ENCODE measurements around the gene SHANK1. TPM values are rescaled to one million over a fixed set of nuclear protein-coding genes. Genes with fewer than 3 reads are reported as not detected.
A peak's percentile ranks its signal among the peaks of the same experiment; 100 is the strongest.

Gene SHANK1
- total RNA-seq, 1 donor from 2014 or later = 0.25 TPM

DNA sequence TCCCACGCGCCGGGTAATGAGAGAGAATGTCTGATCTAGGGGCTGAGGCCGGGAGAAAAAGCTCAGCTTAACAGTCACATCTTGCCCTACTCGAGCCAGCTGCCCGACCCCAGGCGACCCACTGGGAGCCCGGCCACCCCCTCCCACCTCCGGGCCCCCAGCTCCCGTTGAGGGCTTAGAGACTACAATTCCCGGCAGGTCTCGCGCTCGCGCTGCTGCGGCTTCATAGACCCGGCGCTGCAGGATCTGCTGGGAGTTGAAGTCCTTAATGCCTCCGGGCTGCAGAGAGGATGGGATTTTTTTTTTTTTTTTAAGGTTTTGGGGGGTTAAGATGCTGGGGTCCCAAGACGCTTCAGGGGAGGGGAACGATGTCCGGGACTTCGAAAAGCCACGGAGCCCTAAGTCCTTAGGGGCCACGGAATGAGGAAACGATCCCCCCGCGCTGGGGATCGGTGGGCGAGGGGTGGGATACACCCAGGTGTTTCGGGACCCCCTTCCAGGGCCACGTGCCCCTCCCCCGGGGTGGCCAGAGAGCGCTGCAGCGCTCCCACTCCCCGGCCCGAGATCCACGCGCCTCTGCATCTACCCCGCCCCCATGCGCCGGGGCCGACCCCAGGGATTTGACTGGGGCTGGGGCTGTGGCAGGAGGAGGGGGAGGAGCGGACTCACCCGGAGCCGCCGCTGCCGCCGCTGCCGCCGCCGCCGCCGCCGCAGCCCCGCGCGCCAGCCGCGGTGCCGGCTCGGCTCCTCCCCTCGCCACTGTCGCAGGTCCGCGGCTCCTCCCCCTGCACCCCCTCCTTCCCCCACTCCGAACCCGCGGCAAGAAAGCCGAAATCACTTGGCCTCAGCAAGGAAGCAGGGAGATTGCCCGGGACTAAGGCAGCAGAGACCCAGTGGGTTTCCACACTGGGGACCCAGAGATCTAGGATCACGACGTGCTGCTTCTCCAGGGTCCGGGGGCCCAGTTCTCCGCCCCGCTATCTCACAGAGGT, 80.2 kb downstream of the SHANK1 start, which contains the start of gene SYT3:
Gene SYT3, minus strand, starts transcription at position 761 of the 992 bp plus-strand sequence. CDS start 2,470 bp downstream, outside the sequence.
- H3K9me3 ChIP-seq (replicated peaks) = peaks cover 13% of the 10 kb centered on the region
- H3K27ac ChIP-seq (replicated peaks) = no peak within 1 kb of the TSS
- intact Hi-C loops (cut with micrococcal nuclease) = no loop called here
- H3K36me3 ChIP-seq = no peaks in the 10 kb centered on the region
- peak within 1 kb of the TSS; percentile 70 for H3K4me3 ChIP-seq
- H3K4me1 ChIP-seq = peaks cover 9% of the 10 kb centered on the region
- peaks cover 97% of the 10 kb centered on the region for H3K27me3 ChIP-seq (ENCODE audit: low read depth)
- TF ChIP-seq, protein P1, sequence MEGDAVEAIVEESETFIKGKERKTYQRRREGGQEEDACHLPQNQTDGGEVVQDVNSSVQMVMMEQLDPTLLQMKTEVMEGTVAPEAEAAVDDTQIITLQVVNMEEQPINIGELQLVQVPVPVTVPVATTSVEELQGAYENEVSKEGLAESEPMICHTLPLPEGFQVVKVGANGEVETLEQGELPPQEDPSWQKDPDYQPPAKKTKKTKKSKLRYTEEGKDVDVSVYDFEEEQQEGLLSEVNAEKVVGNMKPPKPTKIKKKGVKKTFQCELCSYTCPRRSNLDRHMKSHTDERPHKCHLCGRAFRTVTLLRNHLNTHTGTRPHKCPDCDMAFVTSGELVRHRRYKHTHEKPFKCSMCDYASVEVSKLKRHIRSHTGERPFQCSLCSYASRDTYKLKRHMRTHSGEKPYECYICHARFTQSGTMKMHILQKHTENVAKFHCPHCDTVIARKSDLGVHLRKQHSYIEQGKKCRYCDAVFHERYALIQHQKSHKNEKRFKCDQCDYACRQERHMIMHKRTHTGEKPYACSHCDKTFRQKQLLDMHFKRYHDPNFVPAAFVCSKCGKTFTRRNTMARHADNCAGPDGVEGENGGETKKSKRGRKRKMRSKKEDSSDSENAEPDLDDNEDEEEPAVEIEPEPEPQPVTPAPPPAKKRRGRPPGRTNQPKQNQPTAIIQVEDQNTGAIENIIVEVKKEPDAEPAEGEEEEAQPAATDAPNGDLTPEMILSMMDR (IDR thresholded peaks at IDR 0.05; ENCODE audit: borderline replicate concordance) = no peak
- DNase-seq = peak; percentile 36

DNA sequence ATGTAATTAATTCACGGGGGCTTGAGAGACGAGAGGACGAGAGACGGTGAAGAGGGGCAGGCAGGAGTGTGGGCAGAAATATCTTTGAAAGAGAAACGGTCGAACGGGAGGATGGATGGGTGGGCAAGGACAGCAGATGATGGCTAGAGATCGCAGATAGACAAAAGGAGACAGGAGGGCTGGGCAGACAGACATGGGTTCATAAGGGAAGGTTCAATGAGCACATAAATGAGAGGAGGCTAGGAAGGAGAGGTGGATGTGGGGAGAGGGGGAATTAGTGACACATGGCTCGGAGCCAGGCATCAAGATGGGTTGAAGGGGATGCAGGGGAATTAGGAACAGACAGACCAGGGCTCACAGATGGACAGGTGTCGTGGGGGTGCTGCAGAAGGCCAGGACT, 81.0 kb downstream of the SHANK1 start:
- Histone ChIP-seq H3K4me1 (peaks cover 9% of the 10 kb centered on the region), H3K27me3 (ENCODE audit: low read depth) (peaks cover 89% of the 10 kb centered on the region), H3K4me3 (peak overlapping the region; percentile 70), H3K9me3 (replicated peaks) (peaks cover 21% of the 10 kb centered on the region), H3K36me3 (peaks cover 6% of the 10 kb centered on the region), H3K27ac (replicated peaks) (no peak overlapping the region)
- TF ChIP-seq, protein P1 (IDR thresholded peaks at IDR 0.05; ENCODE audit: borderline replicate concordance) = no peak
- intact Hi-C loops (cut with micrococcal nuclease) = no loop called here
- no peak for DNase-seq

DNA sequence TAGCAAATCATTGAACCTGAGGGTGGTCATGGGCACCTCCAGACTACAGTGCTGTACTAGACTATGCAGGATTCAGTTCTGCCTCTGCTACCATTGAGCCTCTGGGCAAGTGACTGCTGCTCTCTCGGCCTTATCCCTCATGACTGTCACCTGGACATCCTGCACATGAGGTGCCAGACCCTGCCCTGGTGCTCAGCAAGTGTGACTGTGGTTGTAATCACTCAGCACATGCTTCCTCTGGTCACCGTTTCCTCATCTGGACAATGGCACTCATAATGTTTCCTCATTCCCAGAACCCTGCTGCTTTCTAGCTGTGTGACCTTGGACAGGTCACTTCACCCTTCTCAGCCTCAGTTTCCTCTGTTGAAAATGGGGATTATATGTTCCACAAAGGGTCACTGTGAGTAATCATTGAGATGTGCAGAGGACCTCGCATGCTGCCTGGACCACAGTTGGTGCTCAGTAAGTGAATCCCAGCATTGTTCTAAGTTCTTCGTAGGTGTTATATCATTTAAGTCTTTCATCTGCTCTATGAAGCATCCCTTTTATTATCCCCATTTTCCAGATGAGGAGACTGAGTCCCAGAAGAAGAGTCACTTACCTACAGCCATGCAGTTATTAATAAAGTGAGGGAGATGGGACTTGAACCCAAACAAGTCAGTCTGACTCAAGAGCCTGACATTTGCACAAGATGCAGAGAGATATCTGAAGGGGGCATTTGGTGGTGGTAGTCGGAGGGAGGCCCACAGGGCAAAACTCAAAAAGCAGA, 83.1 kb downstream of the SHANK1 start:
- peaks cover 81% of the 10 kb centered on the region for H3K27me3 ChIP-seq (ENCODE audit: low read depth)

DNA sequence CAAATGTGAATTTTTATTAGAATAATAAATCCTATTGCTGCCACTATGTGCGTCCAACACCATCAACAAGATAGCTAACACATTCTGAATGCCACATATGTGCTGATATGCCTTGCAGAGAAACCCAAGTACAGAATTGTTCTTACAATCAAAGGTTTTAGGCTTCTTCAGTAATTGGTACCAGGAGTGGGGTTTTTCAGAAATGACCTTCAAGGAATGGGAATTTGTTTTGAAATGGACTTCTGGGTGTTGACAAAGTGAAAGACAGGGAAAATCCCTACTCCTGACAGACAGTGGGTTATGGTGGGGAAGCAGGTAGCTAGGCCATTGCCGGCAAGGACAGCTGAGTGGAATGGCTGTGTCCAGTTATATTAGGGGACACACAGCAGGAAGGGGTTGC, 85.6 kb downstream of the SHANK1 start:
- peaks cover 33% of the 10 kb centered on the region for H3K9me3 ChIP-seq (replicated peaks)
- no peak overlapping the region for H3K4me3 ChIP-seq
- intact Hi-C loops (cut with micrococcal nuclease) = no loop called here
- H3K27me3 ChIP-seq (ENCODE audit: low read depth) = peaks cover 73% of the 10 kb centered on the region
- DNase-seq = no peak
- H3K27ac ChIP-seq (replicated peaks) = no peak overlapping the region
- TF ChIP-seq, protein P1 (IDR thresholded peaks at IDR 0.05; ENCODE audit: borderline replicate concordance) = no peak
- peaks cover 7% of the 10 kb centered on the region for H3K36me3 ChIP-seq
- peaks cover 2% of the 10 kb centered on the region for H3K4me1 ChIP-seq

More for the DNA sequence above, 83.1 kb downstream of the SHANK1 start:
- intact Hi-C loops (cut with micrococcal nuclease) = no loop called here
- TF ChIP-seq, protein P1 (IDR thresholded peaks at IDR 0.05; ENCODE audit: borderline replicate concordance) = no peak
- H3K27ac ChIP-seq (replicated peaks) = no peak overlapping the region
- H3K4me1 ChIP-seq = peaks cover 9% of the 10 kb centered on the region
- H3K4me3 ChIP-seq = no peak overlapping the region
- DNase-seq = no peak
- peaks cover 7% of the 10 kb centered on the region for H3K36me3 ChIP-seq
- peaks cover 33% of the 10 kb centered on the region for H3K9me3 ChIP-seq (replicated peaks)

DNA sequence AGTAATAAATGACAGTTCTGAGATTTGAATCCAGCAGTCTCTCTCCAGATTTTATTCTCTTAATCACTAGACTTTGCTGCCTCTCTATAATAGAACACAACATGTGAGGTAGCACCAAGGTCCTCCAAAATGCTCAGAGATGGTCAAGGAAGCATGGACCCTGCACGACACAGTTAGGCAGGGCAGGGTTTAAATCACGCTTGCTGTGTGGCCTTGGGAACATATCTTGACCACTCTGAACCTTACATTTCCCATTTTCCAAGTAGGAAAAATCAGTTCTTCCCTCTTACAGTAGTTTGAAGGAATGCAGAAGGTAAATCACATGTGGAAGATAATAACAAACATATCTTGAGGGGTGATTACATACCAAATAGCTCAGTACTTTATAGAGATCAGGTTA, 86.2 kb downstream of the SHANK1 start:
- Histone ChIP-seq H3K4me1 (no peaks in the 10 kb centered on the region), H3K4me3 (no peak overlapping the region), H3K9me3 (replicated peaks) (peaks cover 33% of the 10 kb centered on the region), H3K36me3 (peaks cover 7% of the 10 kb centered on the region), H3K27me3 (ENCODE audit: low read depth) (peaks cover 70% of the 10 kb centered on the region), H3K27ac (replicated peaks) (no peak overlapping the region)
- no peak for DNase-seq
- TF ChIP-seq, protein P1 (IDR thresholded peaks at IDR 0.05; ENCODE audit: borderline replicate concordance) = no peak
- intact Hi-C loops (cut with micrococcal nuclease) = no loop called here
